SHP77 (cell line): ENCODE measurements around the gene PYGM.

Experiments
- DNase-seq, 2 experiments: peaks; one replicate each; lab custom pipeline; 2025; lab: John Stamatoyannopoulos, UW

The PYGM gene

GRCh38 chr11:64791781-64792291 is 32.1 kb upstream of the PYGM start:
- no peak for DNase-seq

DNA sequence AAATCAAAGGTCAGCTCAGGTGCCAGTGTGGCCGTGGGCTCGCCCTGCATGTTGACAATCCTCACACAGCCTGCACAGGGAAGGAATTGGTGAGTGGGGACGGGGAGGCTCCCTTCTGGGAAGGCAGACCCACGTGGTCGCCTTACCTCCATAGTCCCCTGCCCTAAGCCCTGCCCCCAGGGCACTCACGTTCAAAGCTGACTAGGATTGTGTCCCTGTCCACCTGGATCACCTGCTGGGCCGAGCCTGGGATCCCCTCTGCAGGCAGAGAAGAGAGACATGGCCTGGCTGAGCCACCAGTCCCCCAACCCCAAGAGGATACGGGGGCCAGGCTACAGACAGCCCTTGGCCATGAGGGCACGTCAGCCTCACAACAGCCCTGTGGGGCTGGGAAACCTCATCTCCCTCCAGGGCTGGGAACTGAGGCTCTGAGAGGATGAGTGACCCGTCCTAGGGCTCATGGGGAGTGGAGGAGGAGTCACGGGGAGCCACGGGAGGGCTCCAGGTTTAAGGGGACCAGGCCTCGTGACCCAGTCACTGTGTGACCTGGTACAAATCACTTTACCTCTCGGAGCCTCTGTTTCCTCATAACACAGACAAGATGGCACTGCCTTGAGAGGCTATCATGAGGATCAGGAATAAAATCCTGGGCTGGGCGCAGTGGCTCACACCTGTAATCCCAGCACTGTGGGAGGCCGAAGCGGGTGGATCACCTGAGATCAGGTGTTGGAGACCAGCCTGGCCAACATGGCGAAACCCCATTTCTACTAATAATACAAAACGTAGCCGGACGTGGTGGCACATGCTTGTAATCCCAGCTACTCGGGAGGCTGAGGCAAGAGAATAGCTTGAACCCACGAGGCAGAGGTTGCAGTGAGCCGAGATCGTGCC is 30.7 kb upstream of the PYGM start:
- DNase-seq: no peak

GRCh38 chr11:64789331-64790204 is 29.8 kb upstream of the PYGM start:
- DNase-seq: no peak

GRCh38 chr11:64788321-64789215 is 28.8 kb upstream of the PYGM start:
- no peak for DNase-seq

DNA sequence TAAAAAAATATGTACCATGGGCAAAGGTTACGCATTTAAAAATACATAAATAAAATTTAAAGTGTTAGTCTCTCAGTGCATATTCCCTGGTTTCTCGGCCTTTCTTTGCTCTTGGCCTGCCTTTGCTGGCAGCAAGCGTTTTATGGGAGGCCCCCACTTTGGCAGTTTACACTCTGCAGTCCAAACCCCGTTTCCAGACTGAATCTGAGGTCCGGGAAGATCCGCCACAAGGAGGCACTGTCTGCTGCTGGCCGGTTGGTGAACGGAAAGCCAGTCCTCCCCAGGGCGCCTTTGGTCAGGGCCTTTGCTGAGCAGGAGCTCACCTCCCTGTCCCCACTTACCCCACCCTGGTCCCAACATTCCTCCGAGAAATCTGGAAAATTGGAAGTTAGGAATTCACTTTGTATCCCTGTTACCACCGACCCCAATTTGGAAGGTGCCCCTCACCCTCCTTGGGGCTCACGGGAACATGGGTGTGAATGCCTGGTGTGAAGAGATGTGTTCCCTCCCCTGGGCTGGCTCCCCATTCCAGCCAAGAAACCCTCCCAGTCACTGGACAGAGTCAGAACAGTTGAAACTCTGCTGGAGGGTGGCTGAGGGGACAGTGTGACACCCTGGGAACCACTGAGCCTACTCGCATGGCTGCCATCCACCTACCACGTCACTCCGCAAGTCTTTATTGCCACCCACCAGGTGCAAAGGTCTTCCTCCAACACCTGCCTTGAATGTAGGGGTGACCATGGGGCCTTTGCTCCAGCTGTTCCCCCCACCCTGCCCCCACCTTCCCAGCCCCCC is 27.9 kb upstream of the PYGM start:
- DNase-seq: peak; percentile 47 to 52

DNA sequence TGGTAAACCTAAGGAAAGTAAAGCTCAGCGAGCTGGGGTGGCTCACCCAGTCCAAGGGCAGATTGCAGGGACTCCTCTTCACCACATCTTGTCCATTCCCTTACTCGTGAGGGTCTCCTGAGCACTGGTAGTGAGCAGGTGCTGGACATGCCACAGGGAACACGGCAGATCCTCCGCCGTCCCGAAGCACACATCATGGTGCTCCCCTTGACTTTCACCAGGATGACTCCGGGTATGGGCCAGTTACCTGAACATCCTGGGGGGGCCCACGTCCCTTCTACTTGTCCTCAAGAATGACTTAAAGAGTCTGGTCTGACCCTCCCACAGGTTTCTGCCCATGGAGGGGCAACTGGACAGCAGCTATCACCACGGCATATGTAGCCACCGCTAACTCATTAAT is 26.5 kb upstream of the PYGM start:
- no peak for DNase-seq

- no peak for DNase-seq
Observed at GRCh38 chr11:64784813-64785581, 25.2 kb upstream of the PYGM start.

DNA sequence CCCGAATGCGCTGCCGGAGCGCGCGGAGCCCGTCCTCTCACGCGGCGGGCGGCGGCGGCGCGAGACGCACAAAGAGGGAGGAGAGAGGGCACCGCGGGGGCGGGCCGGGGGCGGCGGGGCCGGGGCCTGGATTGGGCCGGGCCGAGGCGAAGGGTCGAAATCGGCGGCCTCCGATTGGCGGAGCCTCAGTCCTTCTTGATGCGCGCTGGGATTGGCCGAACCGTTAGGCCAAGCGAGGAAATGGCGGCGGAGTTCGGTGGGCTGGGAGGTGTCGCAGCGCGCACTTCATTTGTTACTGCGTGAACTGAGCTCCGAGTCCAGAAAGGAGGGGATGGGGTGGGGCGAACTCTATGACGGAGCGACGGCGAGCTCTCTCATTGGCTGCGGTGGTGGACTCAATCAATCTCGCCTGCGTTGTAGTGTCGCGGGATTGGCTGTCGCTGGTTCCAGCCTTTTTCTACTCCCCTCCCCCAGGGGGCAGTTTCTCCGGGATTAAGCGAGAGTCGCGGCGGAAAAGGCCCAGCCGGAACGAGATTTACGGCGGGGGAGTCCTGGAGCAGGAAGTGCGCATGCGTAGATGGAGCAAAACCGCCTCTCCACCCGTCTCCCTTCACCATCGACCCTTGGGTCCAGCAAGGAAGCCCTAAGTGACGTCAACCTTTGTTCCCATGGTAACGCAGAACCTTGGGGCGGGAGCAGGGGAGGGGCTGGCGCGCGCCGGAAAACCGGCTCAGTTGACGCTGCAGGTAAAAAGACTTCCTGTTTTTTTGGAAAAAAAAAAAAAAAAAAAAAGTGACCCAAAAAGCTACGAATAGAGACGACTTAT is 18.9 kb upstream of the PYGM start, which contains the start of gene SF1:
TSS of gene SF1 (minus strand) at position 70 of the 826 bp plus-strand sequence. CDS start 150 bp downstream, outside the sequence.
- peak; percentile 99 for DNase-seq

GRCh38 chr11:64778223-64778472 is 18.4 kb upstream of the PYGM start:
- no peak for DNase-seq

DNA sequence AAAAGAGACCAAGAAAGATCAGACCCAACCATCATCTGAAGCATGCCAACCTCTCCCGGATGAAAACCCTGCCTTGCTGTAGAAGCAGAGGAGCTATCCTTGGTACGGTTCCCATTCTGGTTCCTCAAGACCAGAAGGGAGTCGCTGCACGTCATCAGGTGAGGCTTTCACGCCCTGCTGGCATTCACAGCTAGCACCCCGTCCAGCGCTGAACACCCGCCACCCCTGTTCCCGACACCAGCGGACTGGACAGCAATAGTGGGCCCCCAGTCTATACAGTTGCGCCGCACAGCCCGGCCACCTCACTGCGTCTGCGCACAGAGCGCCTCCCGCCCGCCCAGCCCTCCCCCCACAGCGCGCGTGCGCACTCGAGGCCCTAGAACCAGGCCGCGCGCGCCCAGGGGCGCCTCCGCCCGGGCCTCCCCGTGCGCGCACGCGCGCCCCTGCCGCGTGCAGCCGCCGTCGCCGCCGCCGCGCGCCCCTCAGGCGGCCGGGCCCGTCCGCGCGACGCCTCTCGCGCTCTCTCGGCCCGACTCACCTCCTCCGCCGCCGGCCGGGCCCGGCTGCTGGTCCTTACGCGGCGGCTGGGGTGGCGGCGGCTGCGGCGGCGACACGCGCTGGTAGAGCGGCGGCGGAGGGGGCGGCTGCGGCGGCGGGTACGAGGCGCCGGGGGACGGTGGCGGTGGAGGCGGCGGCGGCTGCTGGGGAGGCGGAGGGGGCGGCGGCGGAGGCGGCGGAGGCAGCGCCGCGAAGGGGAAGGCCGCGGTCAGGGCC is 17.9 kb upstream of the PYGM start:
- DNase-seq: peak; percentile 58 to 79

DNA sequence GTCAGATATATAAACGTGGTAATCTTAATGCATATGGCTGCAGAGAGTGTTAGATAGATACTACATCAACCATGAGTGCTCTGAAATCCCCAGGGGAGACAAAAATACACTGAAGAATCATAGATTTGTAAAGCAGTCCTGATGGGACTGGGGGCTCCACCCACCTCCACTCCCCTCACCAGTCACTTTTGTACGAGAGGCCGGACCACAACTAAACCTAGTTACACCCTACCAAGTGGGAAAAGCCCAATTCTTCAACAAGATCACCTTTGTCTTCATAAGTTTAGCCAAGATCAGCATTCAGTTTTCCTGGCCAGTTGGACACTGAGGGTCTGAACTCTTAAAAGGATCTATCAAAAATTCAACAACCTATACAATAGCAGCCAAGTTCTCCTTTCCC is 17.1 kb upstream of the PYGM start:
- DNase-seq: no peak

GRCh38 chr11:64776425-64776824 is 16.7 kb upstream of the PYGM start:
- DNase-seq: no peak

- no peak for DNase-seq
Observed at GRCh38 chr11:64774144-64774543, 14.4 kb upstream of the PYGM start.

DNA sequence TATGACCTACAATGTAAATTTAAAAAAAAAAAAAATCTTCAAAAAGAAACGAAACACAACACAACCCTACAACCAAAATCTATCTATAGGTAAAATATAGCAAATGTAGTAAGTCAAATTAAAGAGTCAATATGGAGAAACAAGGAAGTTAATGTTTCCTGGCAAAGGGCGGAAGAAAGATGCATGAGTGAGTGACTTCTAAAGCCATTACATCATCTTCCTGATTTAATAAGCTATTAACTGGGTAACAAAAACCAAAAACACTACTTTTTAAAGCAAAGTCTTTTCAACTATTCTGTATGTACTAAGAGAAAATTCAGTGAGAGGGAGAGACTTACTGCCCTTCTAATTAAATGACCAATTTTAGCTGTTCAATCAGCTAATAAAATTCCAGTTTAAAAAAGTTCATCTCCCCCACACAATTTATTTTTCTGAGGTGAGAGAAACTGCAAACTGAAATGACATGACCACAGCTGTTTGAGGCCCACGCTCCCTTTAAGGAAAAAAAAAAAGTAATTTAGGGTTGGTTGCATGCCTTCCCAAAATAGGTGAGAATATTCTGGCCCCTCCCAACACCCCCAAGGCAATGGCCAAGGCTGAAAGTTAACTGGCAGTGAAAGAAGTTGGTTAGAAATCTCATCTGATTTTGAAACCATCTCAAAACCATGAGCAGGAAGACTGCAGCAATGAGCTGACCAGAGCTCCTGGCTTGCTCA is 12.7 kb upstream of the PYGM start:
- no peak for DNase-seq

- no peak for DNase-seq
Observed at GRCh38 chr11:64771861-64772260, 12.1 kb upstream of the PYGM start.

DNA sequence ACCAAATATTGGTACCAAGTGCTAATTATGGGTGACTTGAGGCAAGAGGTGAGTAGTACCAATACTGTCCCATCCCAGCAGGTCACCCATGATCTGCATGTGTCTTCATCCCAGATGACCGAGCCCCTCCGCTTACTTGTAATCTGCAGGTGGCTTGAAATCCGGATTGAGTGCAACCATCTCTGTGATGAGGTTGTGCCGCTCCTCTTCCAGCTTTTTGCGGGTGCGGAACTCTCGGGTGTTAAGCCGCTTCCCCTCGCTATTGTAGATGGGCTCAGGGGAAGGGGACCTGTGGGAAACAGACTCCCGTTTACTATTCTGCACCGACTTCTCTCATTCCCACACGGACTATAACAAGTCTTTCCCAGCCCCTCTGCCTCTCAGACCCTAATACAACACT is 10.3 kb upstream of the PYGM start:
- DNase-seq: no peak

GRCh38 chr11:64769283-64769682 is 9.5 kb upstream of the PYGM start:
- DNase-seq: no peak

GRCh38 chr11:64768300-64768694 is 8.5 kb upstream of the PYGM start:
- no peak for DNase-seq
